Mesenteric fat pad (tissue), 1 donor: ENCODE data around the gene TJP3. TPM values are rescaled to one million over a fixed set of nuclear protein-coding genes. Genes with fewer than 3 reads are reported as not detected.
"Not testable (repeated sequence)": the region's sequence is repeated elsewhere in the genome, so short reads cannot be mapped to it uniquely, and the experiment has no call there.

ENCODE experiments used
- DNase-seq: peaks from one replicate; pipeline ENCODE4 v3.0.0-alpha.2; 2020; ENCODE audit warnings: low spot score
- total RNA-seq: library from RNA; stranded (reverse); fragmentation: NEBNext Ultra II Directional; extraction: Animal tissue kit (Norgen Biotek cat#: 25700); gene quantifications from one replicate; pipeline ENCODE4 v1.2.1, GENCODE V29; 2021
- donor health status: DM: yes; HTN: yes; CAD: no.

The TJP3 gene
- total RNA-seq, 1 donor from 2014 or later = 0.39 TPM

GRCh38 chr19:3740431-3740830, 32.2 kb downstream of the TJP3 start:
- DNase-seq = no peak

- no peak for DNase-seq
Measured at GRCh38 chr19:3743486-3743885, 35.3 kb downstream of the TJP3 start.

DNA sequence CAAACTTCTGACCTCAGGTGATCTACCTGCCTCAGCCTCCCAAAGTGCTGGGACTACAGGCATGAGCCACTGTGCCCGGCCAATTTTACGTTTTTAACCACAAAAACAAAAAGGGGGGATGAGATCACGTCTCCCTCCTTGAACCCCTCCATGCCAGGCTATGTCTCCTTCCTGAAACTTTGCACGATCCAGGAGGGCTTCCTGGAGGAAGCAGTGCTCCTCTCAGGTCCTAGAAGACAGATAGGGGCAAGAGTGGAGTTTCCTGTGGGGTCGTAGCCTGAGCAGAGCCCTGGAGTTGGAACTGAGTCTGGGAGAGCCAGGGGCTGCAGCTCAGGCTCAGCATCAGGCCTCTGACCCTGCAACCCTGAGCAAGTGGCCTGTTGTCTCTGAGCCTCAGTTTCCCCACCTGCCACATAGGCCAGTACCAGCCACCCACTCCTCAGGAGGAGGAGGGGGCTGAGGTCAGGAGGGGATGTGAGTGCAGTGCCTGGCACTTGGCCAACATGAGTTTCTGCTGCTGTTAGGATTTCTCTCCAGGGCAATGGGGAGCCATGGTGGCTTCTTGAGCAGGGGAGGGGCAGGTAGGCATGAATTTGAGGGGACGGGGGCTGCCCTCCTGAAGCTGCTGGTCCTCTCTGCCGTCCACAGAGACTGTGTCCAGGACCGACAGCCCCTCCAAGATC, 37.3 kb downstream of the TJP3 start:
- no peak for DNase-seq

DNA sequence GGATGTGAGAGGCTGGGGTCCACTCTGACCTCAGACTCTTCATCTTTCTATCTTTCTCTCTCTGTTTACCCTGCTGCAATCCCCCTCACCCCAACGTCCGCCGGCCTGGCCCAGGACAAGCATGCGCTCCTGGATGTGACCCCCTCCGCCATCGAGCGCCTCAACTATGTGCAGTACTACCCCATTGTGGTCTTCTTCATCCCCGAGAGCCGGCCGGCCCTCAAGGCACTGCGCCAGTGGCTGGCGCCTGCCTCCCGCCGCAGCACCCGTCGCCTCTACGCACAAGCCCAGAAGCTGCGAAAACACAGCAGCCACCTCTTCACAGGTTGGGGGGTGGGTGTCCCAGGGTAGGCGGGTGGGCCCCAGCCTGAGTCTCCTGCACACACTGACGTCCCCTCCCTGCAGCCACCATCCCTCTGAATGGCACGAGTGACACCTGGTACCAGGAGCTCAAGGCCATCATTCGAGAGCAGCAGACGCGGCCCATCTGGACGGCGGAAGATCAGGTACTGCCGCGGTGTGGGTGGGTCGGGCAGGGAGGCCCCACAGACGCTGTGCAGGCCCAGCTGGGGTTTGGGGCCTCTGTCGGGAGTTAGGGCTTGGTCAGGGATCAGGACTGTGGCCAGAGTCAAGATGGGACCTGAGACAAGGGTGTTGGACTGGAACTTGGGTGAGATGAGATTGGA, 38.3 kb downstream of the TJP3 start:
- no peak for DNase-seq

DNA sequence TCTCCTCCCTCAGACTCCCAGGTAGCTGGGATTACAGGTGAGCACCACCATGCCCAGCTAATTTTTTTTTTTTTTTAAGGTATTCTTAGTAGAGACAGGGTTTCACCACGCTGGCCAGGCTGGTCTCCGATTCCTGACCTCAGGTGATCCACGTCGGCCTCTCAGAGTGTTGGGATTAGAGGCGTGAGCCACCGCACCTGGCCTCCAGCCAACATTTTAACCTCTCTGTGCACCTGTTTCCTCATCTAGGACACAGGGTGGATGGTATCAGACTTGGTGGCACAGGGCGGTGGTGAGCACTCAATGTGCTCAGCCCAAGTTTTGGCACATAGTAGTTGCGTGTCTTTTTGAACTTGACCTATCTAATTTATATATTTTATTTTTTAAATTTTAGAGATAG, 40.8 kb downstream of the TJP3 start:
- DNase-seq = no peak

- no peak for DNase-seq
Measured at GRCh38 chr19:3750211-3750610, 42.0 kb downstream of the TJP3 start.

DNA sequence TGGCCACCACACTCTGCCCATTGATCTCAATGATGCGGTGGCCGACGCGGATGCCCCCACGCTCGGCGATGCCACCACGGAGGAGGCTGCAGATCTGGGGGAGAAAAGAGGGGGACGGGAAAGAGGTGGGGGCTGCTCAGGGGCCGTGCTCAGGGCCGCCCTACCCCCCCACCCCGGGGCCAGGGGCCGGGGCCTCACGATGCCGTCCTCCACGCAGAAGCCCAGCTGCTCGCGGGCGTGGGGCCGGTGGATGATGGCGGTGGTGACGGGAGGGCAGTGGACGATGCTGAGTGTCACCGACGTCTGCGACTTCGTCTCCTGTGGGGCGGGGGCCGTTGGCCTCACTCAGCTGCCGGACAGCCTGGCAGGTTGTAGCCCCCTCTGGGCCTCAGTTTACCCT, 43.1 kb downstream of the TJP3 start:
- DNase-seq = no peak

DNA sequence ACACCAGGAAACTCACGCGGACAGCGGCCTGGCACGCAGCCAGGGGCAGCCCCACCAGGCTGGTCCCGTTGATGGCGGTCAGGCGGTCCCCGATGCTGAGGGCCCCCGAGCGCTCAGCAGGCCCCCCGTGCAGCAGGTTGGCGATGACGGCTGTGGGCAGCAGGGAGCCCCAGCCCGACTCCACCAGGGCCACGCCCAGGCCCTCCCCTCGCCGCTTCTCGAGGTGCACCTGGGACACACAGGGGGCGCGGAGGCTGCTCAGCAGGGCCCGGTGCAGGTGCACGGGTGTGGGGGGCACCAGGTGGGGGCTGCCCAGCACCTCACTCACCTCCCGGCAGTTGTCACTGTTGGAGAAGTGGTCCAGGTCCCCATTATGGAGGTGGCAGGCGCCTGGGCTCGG, 44.3 kb downstream of the TJP3 start:
- DNase-seq = no peak

- DNase-seq = no peak
Measured at GRCh38 chr19:3753631-3754410, 45.6 kb downstream of the TJP3 start.

DNA sequence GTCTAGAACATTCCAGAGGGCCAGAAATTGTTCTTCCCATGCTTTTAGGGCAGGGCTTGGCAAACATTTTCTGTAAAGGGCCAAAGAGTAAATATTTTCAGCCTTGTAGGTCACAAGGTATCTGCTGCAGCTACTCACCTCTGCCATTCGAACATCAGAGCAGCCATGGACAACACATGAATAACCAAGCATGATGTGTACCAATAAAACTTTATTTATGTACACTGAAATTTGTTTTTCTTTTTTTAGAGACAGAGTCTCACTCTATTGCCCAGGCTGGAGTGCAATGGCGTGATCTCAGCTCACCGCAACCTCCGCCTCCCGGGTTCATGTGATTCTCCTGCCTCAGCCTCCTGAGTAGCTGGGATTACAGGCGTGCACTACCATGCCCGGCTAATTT, 49.5 kb downstream of the TJP3 start:
- not testable (repeated sequence) for DNase-seq

DNA sequence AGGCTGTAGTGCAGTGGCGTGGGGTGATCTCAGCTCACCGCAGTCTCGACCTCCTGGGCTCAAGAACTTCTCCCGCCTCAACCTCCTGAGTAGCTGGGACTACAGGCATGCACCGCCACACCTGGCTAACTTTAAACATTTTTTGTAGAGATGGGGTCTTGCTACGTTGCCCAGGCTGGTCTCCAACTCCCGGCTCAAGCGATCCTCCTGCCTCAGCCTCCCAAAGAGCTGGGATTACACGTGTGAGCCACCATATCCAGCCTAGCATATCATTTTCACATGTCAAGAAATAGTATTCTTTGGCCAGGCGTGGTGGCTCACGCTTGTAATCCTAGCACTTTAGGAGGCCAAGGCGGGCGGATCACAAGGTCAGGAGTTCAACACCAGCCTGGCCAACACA, 50.1 kb downstream of the TJP3 start:
- DNase-seq = not testable (repeated sequence)

GRCh38 chr19:3759482-3760254, 51.5 kb downstream of the TJP3 start:
- DNase-seq = no peak

GRCh38 chr19:3760871-3761361, 52.7 kb downstream of the TJP3 start:
- DNase-seq = no peak

GRCh38 chr19:3761382-3762129, 53.4 kb downstream of the TJP3 start, which contains the start of gene APBA3:
APBA3 (minus strand) TSS chr19:3761692; CDS start chr19:3760264, 1,428 bp downstream.
- peak; percentile 98 for DNase-seq

DNA sequence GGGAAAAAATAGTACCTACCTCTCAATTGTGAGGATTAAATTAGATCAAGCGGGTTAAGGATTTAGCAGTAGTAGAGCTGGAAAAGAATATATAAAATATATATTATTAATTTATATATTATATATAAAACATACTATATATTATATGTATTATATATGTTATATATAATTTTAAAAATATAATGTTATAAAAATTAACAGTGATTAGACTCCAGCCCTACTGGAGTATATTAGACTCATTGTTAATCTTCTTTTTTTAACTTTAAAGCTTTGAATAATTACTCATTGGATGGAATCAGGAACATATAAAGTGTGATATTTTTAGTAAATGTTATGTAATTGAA, 53.9 kb downstream of the TJP3 start:
- DNase-seq = no peak

DNA sequence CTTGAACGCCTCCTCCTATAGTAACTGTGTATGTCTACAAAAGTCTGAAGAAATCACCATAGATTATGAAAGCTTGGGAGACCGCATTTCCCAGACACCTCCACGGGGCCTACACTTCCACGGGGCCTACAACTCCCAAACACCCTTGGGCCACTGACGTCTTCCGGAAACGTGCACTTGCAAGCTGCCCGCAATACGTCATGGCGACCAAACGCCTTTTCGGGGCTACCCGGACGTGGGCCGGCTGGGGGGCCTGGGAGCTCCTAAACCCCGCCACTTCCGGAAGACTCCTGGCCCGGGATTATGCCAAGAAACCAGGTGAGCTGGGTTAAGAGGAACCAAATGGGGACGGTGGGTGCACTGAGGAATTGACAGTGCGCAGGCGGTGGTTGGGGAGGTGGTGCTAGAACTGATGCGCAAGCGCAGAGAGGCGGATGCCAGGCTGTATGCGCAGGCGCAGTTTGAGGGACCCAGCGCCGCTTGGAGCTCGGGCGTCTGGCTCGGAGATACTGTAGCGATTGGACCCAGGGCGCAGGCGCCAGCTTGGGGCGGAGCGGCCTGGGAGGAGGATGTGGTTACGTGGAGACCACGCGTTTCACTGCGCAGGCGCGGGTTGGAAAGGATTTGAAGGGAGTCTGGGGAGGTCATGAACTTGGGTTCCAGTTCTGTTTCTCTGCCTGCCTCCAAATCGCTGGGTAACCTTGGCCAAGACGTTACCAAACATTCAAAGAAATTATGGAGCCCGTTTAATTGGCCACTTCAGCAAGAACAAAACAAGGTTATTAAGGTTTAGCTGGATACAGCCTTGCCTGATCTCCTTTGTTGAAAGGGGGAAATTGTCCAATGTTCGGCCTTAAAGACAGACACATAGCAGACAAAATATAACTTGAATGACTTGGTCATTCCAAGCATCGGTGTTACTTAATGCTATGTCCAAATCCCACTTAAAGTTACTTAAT, 54.6 kb downstream of the TJP3 start, which contains the start of gene MRPL54:
TSS of gene MRPL54 (plus strand) at position 182 of the 959 bp plus-strand sequence. CDS start at position 201, 19 bp downstream.
- peak; percentile 100 for DNase-seq

GRCh38 chr19:3765121-3765520, 56.9 kb downstream of the TJP3 start:
- DNase-seq = no peak

DNA sequence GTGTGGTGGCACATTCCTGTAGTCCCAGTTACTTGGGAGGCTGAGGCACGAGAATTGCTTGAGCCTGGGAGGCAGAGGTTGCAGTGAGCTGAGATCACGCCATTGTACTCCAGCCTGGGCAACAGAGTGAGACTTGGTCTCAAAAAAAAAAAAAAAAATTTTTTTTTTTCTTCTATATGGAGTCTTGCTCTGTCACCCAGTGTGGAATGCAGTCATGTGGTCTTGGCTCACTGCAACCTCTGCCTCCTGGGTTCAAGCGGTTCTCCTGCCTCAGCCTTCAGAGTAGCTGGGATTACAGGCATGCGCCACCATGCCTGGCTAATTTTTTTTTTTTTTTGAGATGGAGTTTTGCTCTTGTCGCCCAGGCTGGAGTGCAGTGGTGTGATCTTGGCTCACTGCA, 57.6 kb downstream of the TJP3 start:
- DNase-seq = not testable (repeated sequence)

DNA sequence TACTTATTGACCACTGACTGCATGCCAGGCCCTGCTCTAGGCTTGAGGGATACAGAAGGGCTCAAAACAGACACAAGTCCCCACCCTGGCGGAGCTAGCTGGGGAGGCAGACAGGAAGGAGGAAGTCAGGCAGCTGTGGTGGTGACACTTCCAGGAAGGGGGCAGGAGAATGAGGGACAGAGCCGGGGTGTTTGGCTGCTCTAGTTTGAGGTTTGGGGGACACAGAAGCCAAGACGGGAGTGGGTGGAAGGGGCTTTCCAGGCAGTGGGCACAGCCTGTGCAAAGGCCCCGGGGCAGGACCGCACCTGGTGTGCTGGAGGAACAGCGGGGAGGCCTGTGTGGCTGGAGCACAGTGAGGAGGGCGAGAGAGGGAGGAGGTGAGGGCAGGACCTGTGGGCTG, 58.3 kb downstream of the TJP3 start:
- DNase-seq = no peak
